Measurements from ENCODE around the gene CSF2RB.

DNA sequence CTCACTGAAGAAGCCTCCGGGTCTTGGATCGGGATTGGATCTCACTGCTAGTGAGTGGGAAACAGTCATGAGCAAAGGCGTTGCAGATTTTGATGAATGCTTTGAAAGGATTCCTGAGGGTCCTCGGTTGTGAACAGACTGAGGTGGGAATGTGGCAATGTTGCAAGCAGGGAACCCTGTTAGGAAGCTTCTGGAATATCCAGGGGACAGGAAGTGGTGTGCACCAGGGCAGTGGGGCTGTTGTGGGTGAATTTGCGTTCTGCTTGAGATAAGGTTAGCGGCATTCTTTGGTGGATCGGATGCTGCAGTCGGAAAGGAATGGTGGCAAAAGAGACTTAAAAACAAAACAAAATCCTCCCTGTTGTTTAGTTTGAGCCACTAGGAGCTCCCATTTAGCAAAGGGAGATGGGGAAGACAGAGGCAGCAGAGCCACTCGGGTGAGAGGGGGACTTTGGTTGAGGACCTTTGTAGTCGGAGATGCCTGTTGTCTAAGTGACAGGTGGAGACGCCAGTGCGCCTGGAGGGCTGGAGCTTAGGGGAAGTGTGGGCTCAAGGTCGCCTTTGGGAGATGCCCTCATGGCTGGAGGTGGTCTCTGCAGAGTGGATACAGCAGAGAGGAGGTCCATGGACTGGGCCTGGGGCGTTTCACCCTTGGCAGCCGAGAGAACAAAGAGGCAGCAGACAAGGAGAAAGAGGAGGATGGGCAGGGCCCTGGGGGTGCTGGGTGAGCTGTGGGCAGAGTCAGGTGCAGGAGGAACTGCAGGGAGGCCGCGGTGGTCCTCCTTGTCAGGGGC lies 37.6 kb downstream of the CSF2RB start:
- TF ChIP-seq CTCF (IDR thresholded peaks at IDR 0.05): no peak
- no peak for TF ChIP-seq POLR2AphosphoS5 (IDR thresholded peaks at IDR 0.05)
- no peak for TF ChIP-seq EP300 (IDR thresholded peaks at IDR 0.05; ENCODE audit: low read depth)
- TF ChIP-seq POLR2A (IDR thresholded peaks at IDR 0.05): no peak
